Measurements from ENCODE around the gene UNC5B.

UNC5B gene

DNA sequence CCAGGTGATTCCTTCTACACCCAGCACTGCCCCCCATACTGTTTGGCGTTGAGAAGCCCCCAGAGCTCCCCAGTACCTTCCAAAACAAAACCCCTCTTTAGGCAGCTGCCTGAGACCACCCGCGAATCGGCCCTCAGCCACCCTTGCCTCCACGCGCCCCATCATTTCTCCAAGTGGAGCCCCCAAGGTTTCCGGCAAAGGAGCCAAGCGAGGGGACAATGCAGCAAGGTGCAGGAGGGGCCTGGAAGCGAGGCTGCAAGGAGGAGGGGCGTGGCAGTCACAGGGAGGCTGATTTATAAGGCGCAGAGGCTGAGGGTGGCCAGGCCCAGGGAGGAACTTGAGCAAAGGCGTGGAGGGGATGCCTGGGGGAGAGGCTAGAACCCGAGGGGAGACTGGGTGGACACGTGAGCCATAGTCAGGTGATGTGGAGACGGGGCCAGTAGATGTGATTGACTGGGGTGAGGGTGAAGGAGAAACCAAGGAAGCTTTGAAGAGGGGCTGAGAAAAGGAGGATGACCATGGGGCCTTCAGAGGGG lies 122.9 kb downstream of the UNC5B start:
- Histone ChIP-seq H3K36me3 (ENCODE audit: insufficient read depth, low read length) (peaks cover 10% of the 10 kb centered on the region; the same call in 1 of the 2 replicates), H3K27me3 (ENCODE audit: insufficient read depth, low read length, poor library complexity) (no peaks in the 10 kb centered on the region), H3K9ac (ENCODE audit: low read depth, low read length) (no peak overlapping the region), H3K4me1 (ENCODE audit: insufficient read depth, low read length) (peaks cover 17% of the 10 kb centered on the region), H3K4me3 (ENCODE audit: low read depth in 1 of 2, low read length in 2 of 2) (no peak overlapping the region), H3K4me2 (ENCODE audit: insufficient read depth, low read length) (no peak overlapping the region), H4K20me1 (ENCODE audit: insufficient read depth, low read length) (peaks cover 17% of the 10 kb centered on the region), H3K27ac (ENCODE audit: low read length) (no peak overlapping the region), H3K79me2 (ENCODE audit: insufficient read depth, low read length) (no peaks in the 10 kb centered on the region), H2AFZ (ENCODE audit: low read depth, low read length) (no peak overlapping the region), H3K9me3 (ENCODE audit: insufficient read depth, low read length, severe bottlenecking) (no peaks in the 10 kb centered on the region)
- DNase-seq (no peak), ATAC-seq (ENCODE audit: insufficient read depth, low read depth) (no peak)
- TF ChIP-seq EZH2 (IDR thresholded peaks at IDR 0.05; ENCODE audit: borderline replicate concordance, low read depth, low read length, severe bottlenecking) (no peak), CTCF (IDR thresholded peaks at IDR 0.05; ENCODE audit: borderline replicate concordance, extremely low read depth, low read length, poor library complexity, severe bottlenecking) (no peak)

GRCh38 chr10:71336632-71337031 lies 124.3 kb downstream of the UNC5B start:
- no peak for DNase-seq
- no peaks in the 10 kb centered on the region for H3K27me3 ChIP-seq (ENCODE audit: insufficient read depth, low read length, poor library complexity)
- H3K9me3 ChIP-seq (ENCODE audit: insufficient read depth, low read length, severe bottlenecking), result no peaks in the 10 kb centered on the region
- no peak overlapping the region for H3K4me3 ChIP-seq (ENCODE audit: low read depth in 1 of 2, low read length in 2 of 2)
- ATAC-seq (ENCODE audit: insufficient read depth, low read depth), result no peak
- peaks cover 17% of the 10 kb centered on the region for H3K4me1 ChIP-seq (ENCODE audit: insufficient read depth, low read length)
- H2AFZ ChIP-seq (ENCODE audit: low read depth, low read length), result no peak overlapping the region
- H3K79me2 ChIP-seq (ENCODE audit: insufficient read depth, low read length), result no peaks in the 10 kb centered on the region
- no peak overlapping the region for H3K27ac ChIP-seq (ENCODE audit: low read length)
- H3K9ac ChIP-seq (ENCODE audit: low read depth, low read length), result no peak overlapping the region
- H3K4me2 ChIP-seq (ENCODE audit: insufficient read depth, low read length), result no peak overlapping the region
- H4K20me1 ChIP-seq (ENCODE audit: insufficient read depth, low read length), result peaks cover 17% of the 10 kb centered on the region
- TF ChIP-seq CTCF (IDR thresholded peaks at IDR 0.05; ENCODE audit: borderline replicate concordance, extremely low read depth, low read length, poor library complexity, severe bottlenecking), result no peak
- no peak for TF ChIP-seq EZH2 (IDR thresholded peaks at IDR 0.05; ENCODE audit: borderline replicate concordance, low read depth, low read length, severe bottlenecking)
- H3K36me3 ChIP-seq (ENCODE audit: insufficient read depth, low read length), result peaks cover 8% of the 10 kb centered on the region; the same call in 1 of the 2 replicates

- H4K20me1 ChIP-seq (ENCODE audit: insufficient read depth, low read length), result peaks cover 17% of the 10 kb centered on the region
- no peak for DNase-seq
- peaks cover 8% of the 10 kb centered on the region; the same call in 1 of the 2 replicates for H3K36me3 ChIP-seq (ENCODE audit: insufficient read depth, low read length)
- H3K27me3 ChIP-seq (ENCODE audit: insufficient read depth, low read length, poor library complexity), result no peaks in the 10 kb centered on the region
- no peak overlapping the region for H3K4me2 ChIP-seq (ENCODE audit: insufficient read depth, low read length)
- TF ChIP-seq CTCF (IDR thresholded peaks at IDR 0.05; ENCODE audit: borderline replicate concordance, extremely low read depth, low read length, poor library complexity, severe bottlenecking), result no peak
- TF ChIP-seq EZH2 (IDR thresholded peaks at IDR 0.05; ENCODE audit: borderline replicate concordance, low read depth, low read length, severe bottlenecking), result no peak
- H3K4me1 ChIP-seq (ENCODE audit: insufficient read depth, low read length), result peaks cover 16% of the 10 kb centered on the region
- H3K79me2 ChIP-seq (ENCODE audit: insufficient read depth, low read length), result no peaks in the 10 kb centered on the region
- ATAC-seq (ENCODE audit: insufficient read depth, low read depth), result no peak
- H3K9ac ChIP-seq (ENCODE audit: low read depth, low read length), result no peak overlapping the region
- H3K27ac ChIP-seq (ENCODE audit: low read length), result no peak overlapping the region
- H3K4me3 ChIP-seq (ENCODE audit: low read depth in 1 of 2, low read length in 2 of 2), result no peak overlapping the region
- no peaks in the 10 kb centered on the region for H3K9me3 ChIP-seq (ENCODE audit: insufficient read depth, low read length, severe bottlenecking)
- no peak overlapping the region for H2AFZ ChIP-seq (ENCODE audit: low read depth, low read length)
These were observed 124.9 kb downstream of the UNC5B start for GRCh38 chr10:71337219-71337701.
